Glutamatergic neuron (in vitro differentiated cells): Measurements from ENCODE around the gene CHCHD1. TPM values are rescaled to one million over a fixed set of nuclear protein-coding genes. Genes with fewer than 3 reads are reported as not detected.

Experiments
- DNase-seq: peaks from one replicate; pipeline ENCODE4 v3.0.0; 2022
- H3K27ac Mint-ChIP-seq: one replicate; pipeline ENCODE4 v1.8.0; 2020; ENCODE audit warnings: mild to moderate bottlenecking, mixed read lengths, inconsistent platforms; ENCODE audit not compliant: unreplicated experiment
- H3K27me3 Mint-ChIP-seq: one replicate; pipeline ENCODE4 v1.8.0; 2020; ENCODE audit warnings: mild to moderate bottlenecking, moderate library complexity, mixed read lengths, inconsistent platforms; ENCODE audit not compliant: unreplicated experiment
- H3K36me3 Mint-ChIP-seq: one replicate; pipeline ENCODE4 v1.8.0; 2020; ENCODE audit warnings: mild to moderate bottlenecking, mixed read lengths, inconsistent platforms; ENCODE audit not compliant: unreplicated experiment
- H3K4me1 Mint-ChIP-seq: one replicate; pipeline ENCODE4 v1.8.0; 2020; ENCODE audit warnings: mild to moderate bottlenecking, low read depth, mixed read lengths, inconsistent platforms; ENCODE audit not compliant: unreplicated experiment
- H3K4me3 Mint-ChIP-seq: one replicate; pipeline ENCODE4 v1.8.0; 2020; ENCODE audit warnings: mild to moderate bottlenecking, mixed read lengths, inconsistent platforms; ENCODE audit not compliant: unreplicated experiment
- H3K9me3 Mint-ChIP-seq: one replicate; pipeline ENCODE4 v1.8.0; 2020; ENCODE audit warnings: mild to moderate bottlenecking, moderate library complexity, mixed read lengths, inconsistent platforms; ENCODE audit not compliant: unreplicated experiment
- total RNA-seq: library from RNA; stranded (reverse); fragmentation: NEBNext Ultra II Directional; extraction: Animal tissue kit (Norgen Biotek cat#: 25700); gene quantifications from one replicate; pipeline ENCODE4 v1.2.1, GENCODE V29; 2021; ENCODE audit not compliant: unreplicated experiment
- TF ChIP-seq, protein P1 (sequence below): fragments of 200-600 bp; sonication (generic); IDR thresholded peaks from one replicate; pipeline ENCODE4 v1.5.0; 2021; ENCODE audit not compliant: partially characterized antibody, unreplicated experiment

CHCHD1 gene
- total RNA-seq, 1 donor from 2014 or later = 30.9 TPM

DNA sequence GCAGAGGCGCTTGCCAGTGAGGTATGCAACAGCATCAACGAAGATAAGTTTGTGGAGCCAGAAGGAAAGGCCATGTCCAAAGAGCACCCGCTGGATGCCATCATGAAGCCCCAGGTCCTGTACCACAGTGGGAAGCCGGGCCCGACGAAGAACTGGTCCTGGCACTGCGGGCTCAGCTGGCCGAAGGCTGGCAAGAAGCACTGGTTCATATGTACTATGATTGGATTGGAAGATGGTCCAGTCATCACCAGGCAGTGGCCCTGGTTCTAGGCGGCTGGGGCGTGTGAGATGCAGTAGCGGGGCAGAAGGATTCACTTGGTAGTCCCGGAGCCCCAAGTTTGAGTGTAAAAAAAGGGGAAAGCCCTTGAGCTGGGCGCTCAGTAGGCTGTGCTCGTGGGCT, 25.6 kb downstream of the CHCHD1 start:
- peaks cover 9% of the 10 kb centered on the region for H3K9me3 Mint-ChIP-seq
- TF ChIP-seq, protein P1, sequence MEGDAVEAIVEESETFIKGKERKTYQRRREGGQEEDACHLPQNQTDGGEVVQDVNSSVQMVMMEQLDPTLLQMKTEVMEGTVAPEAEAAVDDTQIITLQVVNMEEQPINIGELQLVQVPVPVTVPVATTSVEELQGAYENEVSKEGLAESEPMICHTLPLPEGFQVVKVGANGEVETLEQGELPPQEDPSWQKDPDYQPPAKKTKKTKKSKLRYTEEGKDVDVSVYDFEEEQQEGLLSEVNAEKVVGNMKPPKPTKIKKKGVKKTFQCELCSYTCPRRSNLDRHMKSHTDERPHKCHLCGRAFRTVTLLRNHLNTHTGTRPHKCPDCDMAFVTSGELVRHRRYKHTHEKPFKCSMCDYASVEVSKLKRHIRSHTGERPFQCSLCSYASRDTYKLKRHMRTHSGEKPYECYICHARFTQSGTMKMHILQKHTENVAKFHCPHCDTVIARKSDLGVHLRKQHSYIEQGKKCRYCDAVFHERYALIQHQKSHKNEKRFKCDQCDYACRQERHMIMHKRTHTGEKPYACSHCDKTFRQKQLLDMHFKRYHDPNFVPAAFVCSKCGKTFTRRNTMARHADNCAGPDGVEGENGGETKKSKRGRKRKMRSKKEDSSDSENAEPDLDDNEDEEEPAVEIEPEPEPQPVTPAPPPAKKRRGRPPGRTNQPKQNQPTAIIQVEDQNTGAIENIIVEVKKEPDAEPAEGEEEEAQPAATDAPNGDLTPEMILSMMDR = no peak
- H3K4me3 Mint-ChIP-seq = no peak overlapping the region
- peaks cover 5% of the 10 kb centered on the region for H3K36me3 Mint-ChIP-seq
- DNase-seq = no peak
- H3K4me1 Mint-ChIP-seq = peaks cover under 1% of the 10 kb centered on the region
- no peak overlapping the region for H3K27ac Mint-ChIP-seq
- peaks cover 4% of the 10 kb centered on the region for H3K27me3 Mint-ChIP-seq

DNA sequence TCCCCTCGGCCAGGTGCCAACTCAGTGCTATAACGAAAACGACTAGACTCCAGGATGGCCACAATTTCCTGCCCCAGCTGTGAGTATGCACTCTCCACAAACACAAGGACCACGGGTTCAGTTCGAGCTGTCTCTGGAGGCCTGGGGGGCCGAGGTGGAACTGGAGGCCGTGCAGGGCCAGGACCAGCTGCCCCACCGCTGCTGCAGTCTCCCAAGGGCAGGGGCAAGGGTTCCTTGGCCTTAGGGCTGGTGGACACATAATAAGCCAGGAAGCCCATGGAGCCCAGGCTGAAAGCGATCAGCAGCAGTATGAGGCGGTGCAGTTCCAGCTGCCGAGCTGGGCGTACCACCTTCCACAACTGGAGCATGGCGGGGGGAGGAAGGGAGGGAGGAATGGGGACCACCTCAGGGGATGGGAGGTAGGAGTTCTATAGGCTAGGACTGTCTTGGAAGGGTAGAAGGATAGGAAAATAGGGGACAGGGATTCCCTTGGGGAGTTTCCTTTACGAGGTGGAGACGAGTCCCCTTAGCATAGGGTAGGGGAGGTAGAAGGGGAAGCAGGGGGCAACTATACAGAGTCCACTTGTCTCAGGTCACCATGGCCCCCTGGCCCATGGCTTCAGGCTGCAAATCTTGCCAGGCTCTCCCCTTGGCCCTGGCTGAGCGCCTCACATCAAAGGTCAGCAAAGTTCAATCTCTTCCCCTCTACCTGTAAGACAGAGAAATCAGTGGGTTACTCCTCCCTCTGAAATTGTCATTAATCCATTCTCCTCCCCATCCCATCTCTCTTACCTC, 26.4 kb downstream of the CHCHD1 start:
- H3K9me3 Mint-ChIP-seq = peaks cover 10% of the 10 kb centered on the region
- no peak for DNase-seq
- no peak overlapping the region for H3K4me3 Mint-ChIP-seq
- H3K36me3 Mint-ChIP-seq = peaks cover 5% of the 10 kb centered on the region
- H3K4me1 Mint-ChIP-seq = peaks cover 1% of the 10 kb centered on the region
- TF ChIP-seq, protein P1 = no peak
- H3K27me3 Mint-ChIP-seq = peaks cover 4% of the 10 kb centered on the region
- H3K27ac Mint-ChIP-seq = no peak overlapping the region

DNA sequence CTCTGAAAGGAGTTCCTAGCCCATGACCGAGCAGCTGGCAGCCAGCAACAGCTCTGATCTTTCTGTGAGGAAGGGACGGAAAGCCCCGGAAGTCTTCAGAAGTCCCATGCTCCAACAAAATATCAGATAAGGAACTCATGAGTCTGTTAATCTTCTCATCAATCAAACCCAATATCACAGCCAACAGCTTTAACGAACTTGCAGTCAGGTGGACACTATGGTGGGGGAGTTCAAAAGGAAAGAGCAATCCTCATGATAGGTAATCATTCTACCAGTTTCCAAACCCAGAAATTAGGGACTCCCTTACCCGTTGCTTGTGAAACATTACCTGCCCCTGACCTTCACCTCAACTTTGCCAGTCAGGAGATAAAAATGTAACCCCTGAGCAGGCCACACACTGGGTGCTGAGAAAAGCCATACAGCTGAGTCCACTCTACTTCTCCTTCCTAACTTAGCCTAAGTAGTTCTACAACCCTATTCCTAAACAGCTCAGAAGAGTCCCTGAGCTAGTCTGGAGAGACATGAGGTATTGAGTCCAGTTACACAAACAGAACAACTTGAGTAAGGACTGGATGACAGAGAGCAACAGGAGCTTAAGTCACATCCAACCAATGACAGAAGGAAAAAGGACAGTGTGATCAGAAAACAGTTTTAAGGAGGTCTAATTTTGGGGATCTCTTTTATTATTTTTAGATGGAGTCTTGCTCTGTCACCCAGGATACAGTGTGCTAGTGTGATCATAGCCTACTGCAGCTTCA, 27.4 kb downstream of the CHCHD1 start:
- H3K27ac Mint-ChIP-seq = no peak overlapping the region

DNA sequence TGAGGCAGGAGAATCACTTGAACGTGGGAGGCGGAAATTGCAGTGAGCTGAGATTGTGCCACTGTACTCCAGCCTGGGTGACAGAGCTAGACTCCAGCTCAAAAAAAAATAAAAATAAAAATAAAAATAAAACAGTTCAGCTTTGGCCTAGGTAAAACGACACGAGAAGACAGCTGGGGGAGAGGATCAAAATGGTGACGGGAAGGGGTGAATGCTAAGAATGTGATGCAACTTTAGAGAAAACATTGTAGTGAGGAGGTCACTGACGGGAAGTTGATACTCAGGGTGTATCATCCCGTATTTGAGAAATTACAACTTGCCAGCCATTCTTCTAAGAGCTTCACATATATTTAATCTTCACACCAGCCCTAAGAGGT, 28.5 kb downstream of the CHCHD1 start:
- Mint-ChIP-seq H3K4me1 (peaks cover 1% of the 10 kb centered on the region), H3K36me3 (peaks cover 5% of the 10 kb centered on the region), H3K9me3 (peaks cover 10% of the 10 kb centered on the region), H3K4me3 (peak overlapping the region; percentile 85), H3K27ac (peak overlapping the region; percentile 52), H3K27me3 (peaks cover 4% of the 10 kb centered on the region)
- no peak for DNase-seq
- TF ChIP-seq, protein P1 = no peak

More for the DNA sequence above, 27.4 kb downstream of the CHCHD1 start:
- Mint-ChIP-seq H3K27me3 (peaks cover 4% of the 10 kb centered on the region), H3K4me1 (peaks cover 1% of the 10 kb centered on the region), H3K9me3 (peaks cover 10% of the 10 kb centered on the region), H3K36me3 (peaks cover 5% of the 10 kb centered on the region), H3K4me3 (no peak overlapping the region)
- DNase-seq = no peak
- TF ChIP-seq, protein P1 = no peak
